Measurements from ENCODE around the gene FAM171A1.

FAM171A1 gene

DNA sequence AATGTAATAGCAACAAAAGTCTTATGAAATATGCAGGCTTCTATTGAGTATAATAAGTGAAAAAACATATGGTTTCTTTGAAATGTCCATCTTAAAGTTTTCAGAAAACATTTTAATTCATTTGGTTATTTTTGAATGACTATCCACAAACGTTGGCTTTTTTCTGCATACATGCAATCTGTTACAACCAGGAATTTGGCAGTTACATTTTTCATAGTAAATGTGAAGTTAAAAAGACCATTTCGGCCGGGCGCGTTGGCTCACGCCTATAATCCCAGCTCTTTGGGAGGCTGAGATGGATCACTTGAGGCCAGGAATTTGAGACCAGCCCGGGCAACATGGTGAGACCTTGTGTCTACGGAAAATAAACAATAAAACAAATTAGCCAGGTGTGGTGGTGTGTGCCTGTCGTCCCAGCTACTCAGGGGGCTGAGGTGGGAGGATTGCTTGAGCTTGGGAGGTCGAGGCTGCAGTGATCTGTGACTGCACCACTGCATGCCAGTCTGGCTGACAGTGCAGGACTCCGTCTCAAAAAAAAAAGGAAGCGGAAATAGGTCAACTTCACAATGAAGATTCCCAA lies 128.7 kb downstream of the FAM171A1 start:
- no peaks in the 10 kb centered on the region for H3K36me3 ChIP-seq (ENCODE audit: control insufficient read depth in 2 of 2, insufficient read depth in 2 of 2, low read length in 2 of 2)

GRCh38 chr10:15241306-15241705 lies 129.8 kb downstream of the FAM171A1 start:
- Histone ChIP-seq H3K9me3 (ENCODE audit: control insufficient read depth in 2 of 2, low read length in 2 of 2) (no peaks in the 10 kb centered on the region), H3K27me3 (ENCODE audit: control insufficient read depth in 1 of 2, insufficient read depth in 2 of 2, low read length in 2 of 2) (no peaks in the 10 kb centered on the region), H3K36me3 (ENCODE audit: control insufficient read depth in 2 of 2, insufficient read depth in 2 of 2, low read length in 2 of 2) (no peaks in the 10 kb centered on the region), H3K27ac (ENCODE audit: low read length) (no peak overlapping the region), H3K4me3 (ENCODE audit: low read length in 2 of 2) (no peak overlapping the region), H3K4me1 (ENCODE audit: control insufficient read depth, insufficient read depth, low read length) (peaks cover 6% of the 10 kb centered on the region), H3K9ac (ENCODE audit: low read length in 2 of 2) (no peak overlapping the region)

More for the DNA sequence above, 128.7 kb downstream of the FAM171A1 start:
- no peak overlapping the region for H3K9ac ChIP-seq (ENCODE audit: low read length in 2 of 2)
- H3K4me3 ChIP-seq (ENCODE audit: low read length in 2 of 2), result no peak overlapping the region
- peaks cover 2% of the 10 kb centered on the region for H3K4me1 ChIP-seq (ENCODE audit: control insufficient read depth, insufficient read depth, low read length)
- no peak overlapping the region for H3K27ac ChIP-seq (ENCODE audit: low read length)
- H3K9me3 ChIP-seq (ENCODE audit: control insufficient read depth in 2 of 2, low read length in 2 of 2), result no peaks in the 10 kb centered on the region
- H3K27me3 ChIP-seq (ENCODE audit: control insufficient read depth in 1 of 2, insufficient read depth in 2 of 2, low read length in 2 of 2), result no peaks in the 10 kb centered on the region

GRCh38 chr10:15238555-15239335 lies 132.3 kb downstream of the FAM171A1 start:
- H3K36me3 ChIP-seq (ENCODE audit: control insufficient read depth in 2 of 2, insufficient read depth in 2 of 2, low read length in 2 of 2), result no peaks in the 10 kb centered on the region
- no peak overlapping the region for H3K9ac ChIP-seq (ENCODE audit: low read length in 2 of 2)
- H3K27me3 ChIP-seq (ENCODE audit: control insufficient read depth in 1 of 2, insufficient read depth in 2 of 2, low read length in 2 of 2), result no peaks in the 10 kb centered on the region
- H3K27ac ChIP-seq (ENCODE audit: low read length), result no peak overlapping the region
- peaks cover 6% of the 10 kb centered on the region for H3K4me1 ChIP-seq (ENCODE audit: control insufficient read depth, insufficient read depth, low read length)
- no peaks in the 10 kb centered on the region for H3K9me3 ChIP-seq (ENCODE audit: control insufficient read depth in 2 of 2, low read length in 2 of 2)
- no peak overlapping the region for H3K4me3 ChIP-seq (ENCODE audit: low read length in 2 of 2)

GRCh38 chr10:15237351-15237750 lies 133.7 kb downstream of the FAM171A1 start:
- peak overlapping the region in 1 of 2 donors; percentile 14 for H3K4me3 ChIP-seq (ENCODE audit: low read length in 2 of 2)
- H3K27ac ChIP-seq (ENCODE audit: low read length), result no peak overlapping the region
- H3K9me3 ChIP-seq (ENCODE audit: control insufficient read depth in 2 of 2, low read length in 2 of 2), result no peaks in the 10 kb centered on the region
- H3K36me3 ChIP-seq (ENCODE audit: control insufficient read depth in 2 of 2, insufficient read depth in 2 of 2, low read length in 2 of 2), result no peaks in the 10 kb centered on the region
- H3K27me3 ChIP-seq (ENCODE audit: control insufficient read depth in 1 of 2, insufficient read depth in 2 of 2, low read length in 2 of 2), result no peaks in the 10 kb centered on the region
- H3K9ac ChIP-seq (ENCODE audit: low read length in 2 of 2), result no peak overlapping the region
- H3K4me1 ChIP-seq (ENCODE audit: control insufficient read depth, insufficient read depth, low read length), result peaks cover 6% of the 10 kb centered on the region

GRCh38 chr10:15236340-15236739 lies 134.7 kb downstream of the FAM171A1 start:
- Histone ChIP-seq H3K9me3 (ENCODE audit: control insufficient read depth in 2 of 2, low read length in 2 of 2) (no peaks in the 10 kb centered on the region), H3K27ac (ENCODE audit: low read length) (no peak overlapping the region), H3K9ac (ENCODE audit: low read length in 2 of 2) (no peak overlapping the region), H3K4me1 (ENCODE audit: control insufficient read depth, insufficient read depth, low read length) (peaks cover 6% of the 10 kb centered on the region), H3K27me3 (ENCODE audit: control insufficient read depth in 1 of 2, insufficient read depth in 2 of 2, low read length in 2 of 2) (no peaks in the 10 kb centered on the region), H3K4me3 (ENCODE audit: low read length in 2 of 2) (no peak overlapping the region), H3K36me3 (ENCODE audit: control insufficient read depth in 2 of 2, insufficient read depth in 2 of 2, low read length in 2 of 2) (no peaks in the 10 kb centered on the region)

DNA sequence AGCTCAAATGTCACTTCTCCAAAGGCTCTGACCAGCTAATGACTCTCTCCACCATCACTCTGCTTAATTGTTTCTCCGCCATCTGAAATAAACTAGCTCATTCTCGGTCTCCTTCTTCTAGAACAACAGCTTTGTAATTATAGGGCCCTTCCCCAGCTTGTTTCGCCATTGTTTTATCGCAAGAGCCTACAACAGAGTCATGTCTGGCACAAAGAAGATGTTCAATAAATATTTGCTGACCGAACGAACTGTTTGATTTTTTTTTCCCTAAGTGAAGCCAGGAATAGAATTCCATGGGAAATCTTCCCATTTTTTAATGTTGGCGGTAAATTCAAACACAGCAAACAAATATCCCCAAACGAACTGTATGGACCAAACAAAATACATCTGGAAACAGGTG lies 138.8 kb downstream of the FAM171A1 start:
- Histone ChIP-seq H3K27me3 (ENCODE audit: control insufficient read depth in 1 of 2, insufficient read depth in 2 of 2, low read length in 2 of 2) (no peaks in the 10 kb centered on the region), H3K4me1 (ENCODE audit: control insufficient read depth, insufficient read depth, low read length) (peaks cover 3% of the 10 kb centered on the region), H3K9me3 (ENCODE audit: control insufficient read depth in 2 of 2, low read length in 2 of 2) (no peaks in the 10 kb centered on the region), H3K27ac (ENCODE audit: low read length) (no peak overlapping the region), H3K9ac (ENCODE audit: low read length in 2 of 2) (no peak overlapping the region), H3K4me3 (ENCODE audit: low read length in 2 of 2) (no peak overlapping the region), H3K36me3 (ENCODE audit: control insufficient read depth in 2 of 2, insufficient read depth in 2 of 2, low read length in 2 of 2) (no peaks in the 10 kb centered on the region)

GRCh38 chr10:15231426-15231825 lies 139.7 kb downstream of the FAM171A1 start:
- Histone ChIP-seq H3K27me3 (ENCODE audit: control insufficient read depth in 1 of 2, insufficient read depth in 2 of 2, low read length in 2 of 2) (no peaks in the 10 kb centered on the region), H3K4me1 (ENCODE audit: control insufficient read depth, insufficient read depth, low read length) (no peaks in the 10 kb centered on the region), H3K9ac (ENCODE audit: low read length in 2 of 2) (no peak overlapping the region), H3K4me3 (ENCODE audit: low read length in 2 of 2) (no peak overlapping the region), H3K36me3 (ENCODE audit: control insufficient read depth in 2 of 2, insufficient read depth in 2 of 2, low read length in 2 of 2) (no peaks in the 10 kb centered on the region), H3K27ac (ENCODE audit: low read length) (no peak overlapping the region), H3K9me3 (ENCODE audit: control insufficient read depth in 2 of 2, low read length in 2 of 2) (no peaks in the 10 kb centered on the region)

- H3K27me3 ChIP-seq (ENCODE audit: control insufficient read depth in 1 of 2, insufficient read depth in 2 of 2, low read length in 2 of 2), result no peaks in the 10 kb centered on the region
- no peaks in the 10 kb centered on the region for H3K9me3 ChIP-seq (ENCODE audit: control insufficient read depth in 2 of 2, low read length in 2 of 2)
- H3K4me3 ChIP-seq (ENCODE audit: low read length in 2 of 2), result no peak overlapping the region
- H3K4me1 ChIP-seq (ENCODE audit: control insufficient read depth, insufficient read depth, low read length), result no peaks in the 10 kb centered on the region
- no peak overlapping the region for H3K27ac ChIP-seq (ENCODE audit: low read length)
- no peak overlapping the region for H3K9ac ChIP-seq (ENCODE audit: low read length in 2 of 2)
- peaks cover 0 to 2% of the 10 kb centered on the region in 2 donors for H3K36me3 ChIP-seq (ENCODE audit: control insufficient read depth in 2 of 2, insufficient read depth in 2 of 2, low read length in 2 of 2)
Observed at GRCh38 chr10:15230257-15230656, 140.8 kb downstream of the FAM171A1 start.

- no peaks in the 10 kb centered on the region for H3K27me3 ChIP-seq (ENCODE audit: control insufficient read depth in 1 of 2, insufficient read depth in 2 of 2, low read length in 2 of 2)
- no peak overlapping the region for H3K4me3 ChIP-seq (ENCODE audit: low read length in 2 of 2)
- no peaks in the 10 kb centered on the region for H3K9me3 ChIP-seq (ENCODE audit: control insufficient read depth in 2 of 2, low read length in 2 of 2)
- no peaks in the 10 kb centered on the region for H3K4me1 ChIP-seq (ENCODE audit: control insufficient read depth, insufficient read depth, low read length)
- peaks cover 0 to 2% of the 10 kb centered on the region in 2 donors for H3K36me3 ChIP-seq (ENCODE audit: control insufficient read depth in 2 of 2, insufficient read depth in 2 of 2, low read length in 2 of 2)
- H3K9ac ChIP-seq (ENCODE audit: low read length in 2 of 2), result no peak overlapping the region
- H3K27ac ChIP-seq (ENCODE audit: low read length), result no peak overlapping the region
Observed at GRCh38 chr10:15229268-15229667, 141.8 kb downstream of the FAM171A1 start.

DNA sequence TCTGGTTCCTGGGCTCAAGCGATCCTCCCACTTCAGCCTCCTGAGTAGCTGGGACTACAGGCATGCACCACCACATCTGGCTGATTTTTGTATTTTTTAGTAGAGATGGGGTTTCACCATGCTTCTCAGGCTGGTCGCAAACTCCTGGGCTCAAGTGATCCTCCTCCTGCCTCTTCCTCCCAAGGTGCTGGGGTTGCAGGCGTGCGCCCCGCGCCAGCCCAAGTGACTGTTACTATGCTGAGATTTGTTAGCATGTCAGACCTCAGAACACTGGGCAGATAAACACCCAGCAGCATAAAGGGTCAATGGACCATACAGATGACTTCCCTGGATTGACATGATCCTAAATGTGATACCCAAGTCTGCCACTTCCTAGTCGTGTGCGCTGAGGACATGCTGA lies 142.7 kb downstream of the FAM171A1 start:
- Histone ChIP-seq H3K27ac (ENCODE audit: low read length) (no peak overlapping the region), H3K4me3 (ENCODE audit: low read length in 2 of 2) (no peak overlapping the region), H3K9ac (ENCODE audit: low read length in 2 of 2) (no peak overlapping the region), H3K9me3 (ENCODE audit: control insufficient read depth in 2 of 2, low read length in 2 of 2) (no peaks in the 10 kb centered on the region), H3K36me3 (ENCODE audit: control insufficient read depth in 2 of 2, insufficient read depth in 2 of 2, low read length in 2 of 2) (peaks cover 0 to 2% of the 10 kb centered on the region in 2 donors), H3K27me3 (ENCODE audit: control insufficient read depth in 1 of 2, insufficient read depth in 2 of 2, low read length in 2 of 2) (no peaks in the 10 kb centered on the region), H3K4me1 (ENCODE audit: control insufficient read depth, insufficient read depth, low read length) (no peaks in the 10 kb centered on the region)
